ENCODE data around the gene GLRA2.

Gene GLRA2

GRCh38 chrX:14497184-14497666 lies 32.1 kb upstream of the GLRA2 start:
- no peak for DNase-seq (ENCODE audit: low spot score)
- Histone ChIP-seq H2BK120ac (ENCODE audit: low read depth, low read length) (no peak overlapping the region), H3K27me3 (ENCODE audit: control insufficient read depth in 3 of 3, insufficient read depth in 3 of 3, low read depth in 1 of 3, low read length in 3 of 3) (no peaks in the 10 kb centered on the region), H3K36me3 (replicated peaks in 1 of 2; ENCODE audit: control insufficient read depth in 2 of 2, insufficient read depth in 2 of 2, low read length in 2 of 2) (no peaks in the 10 kb centered on the region), H2BK12ac (ENCODE audit: low read length) (no peak overlapping the region), H2AFZ (ENCODE audit: low read length) (no peak overlapping the region), H3K79me1 (ENCODE audit: low read depth, low read length) (no peaks in the 10 kb centered on the region), H3K4me3 (ENCODE audit: low read length in 2 of 2) (no peak overlapping the region), H2BK15ac (ENCODE audit: low read length) (no peak overlapping the region), H3K9me3 (replicated peaks in 1 of 2; ENCODE audit: control insufficient read depth in 2 of 2, insufficient read depth in 1 of 2, low read depth in 1 of 2, low read length in 2 of 2) (no peaks in the 10 kb centered on the region), H3K23ac (ENCODE audit: low read depth, low read length, poor library complexity) (no peak overlapping the region), H3K4me2 (ENCODE audit: insufficient read depth, low read length, poor library complexity, severe bottlenecking) (no peak overlapping the region), H3K4me1 (ENCODE audit: control insufficient read depth in 2 of 2, insufficient read depth in 1 of 2, low read depth in 1 of 2, low read length in 2 of 2) (no peaks in the 10 kb centered on the region), H3K9ac (ENCODE audit: low read depth, low read length, poor library complexity) (no peak overlapping the region), H4K8ac (ENCODE audit: low read depth, low read length) (no peak overlapping the region), H3K18ac (ENCODE audit: low read length) (no peak overlapping the region), H4K91ac (ENCODE audit: low read depth, low read length, poor library complexity) (no peak overlapping the region), H2AK5ac (ENCODE audit: low read depth, low read length) (no peak overlapping the region), H3K4ac (ENCODE audit: low read length) (no peak overlapping the region), H3K14ac (ENCODE audit: low read length) (no peak overlapping the region), H2BK5ac (ENCODE audit: low read length) (no peak overlapping the region), H3K27ac (replicated peaks; ENCODE audit: low read length) (no peak overlapping the region)
- no CpG with 5 or more reads among the region's 4 CpGs for WGBS, 2 donors (ENCODE audit: extremely low coverage in 2 of 2, insufficient read length in 2 of 2, insufficient replicate concordance in 1 of 2)

GRCh38 chrX:14501327-14501726 lies 28.0 kb upstream of the GLRA2 start:
- Histone ChIP-seq H3K14ac (ENCODE audit: low read length) (no peak overlapping the region), H3K27me3 (ENCODE audit: control insufficient read depth in 3 of 3, insufficient read depth in 3 of 3, low read depth in 1 of 3, low read length in 3 of 3) (no peaks in the 10 kb centered on the region), H3K79me1 (ENCODE audit: low read depth, low read length) (no peaks in the 10 kb centered on the region), H4K8ac (ENCODE audit: low read depth, low read length) (no peak overlapping the region), H3K23ac (ENCODE audit: low read depth, low read length, poor library complexity) (no peak overlapping the region), H2BK120ac (ENCODE audit: low read depth, low read length) (no peak overlapping the region), H3K9ac (ENCODE audit: low read depth, low read length, poor library complexity) (no peak overlapping the region), H3K27ac (replicated peaks; ENCODE audit: low read length) (no peak overlapping the region), H2AK5ac (ENCODE audit: low read depth, low read length) (no peak overlapping the region), H2AFZ (ENCODE audit: low read length) (no peak overlapping the region), H3K18ac (ENCODE audit: low read length) (no peak overlapping the region), H3K4ac (ENCODE audit: low read length) (no peak overlapping the region), H3K4me3 (ENCODE audit: low read length in 2 of 2) (no peak overlapping the region), H2BK5ac (ENCODE audit: low read length) (no peak overlapping the region), H3K4me1 (ENCODE audit: control insufficient read depth in 2 of 2, insufficient read depth in 1 of 2, low read depth in 1 of 2, low read length in 2 of 2) (no peaks in the 10 kb centered on the region), H2BK15ac (ENCODE audit: low read length) (no peak overlapping the region), H4K91ac (ENCODE audit: low read depth, low read length, poor library complexity) (no peak overlapping the region), H3K9me3 (replicated peaks in 1 of 2; ENCODE audit: control insufficient read depth in 2 of 2, insufficient read depth in 1 of 2, low read depth in 1 of 2, low read length in 2 of 2) (no peaks in the 10 kb centered on the region), H2BK12ac (ENCODE audit: low read length) (no peak overlapping the region), H3K4me2 (ENCODE audit: insufficient read depth, low read length, poor library complexity, severe bottlenecking) (no peak overlapping the region), H3K36me3 (replicated peaks in 1 of 2; ENCODE audit: control insufficient read depth in 2 of 2, insufficient read depth in 2 of 2, low read length in 2 of 2) (no peaks in the 10 kb centered on the region)
- no CpG with 5 or more reads among the region's 5 CpGs for WGBS, 2 donors (ENCODE audit: extremely low coverage in 2 of 2, insufficient read length in 2 of 2, insufficient replicate concordance in 1 of 2)
- DNase-seq (ENCODE audit: low spot score), result no peak

DNA sequence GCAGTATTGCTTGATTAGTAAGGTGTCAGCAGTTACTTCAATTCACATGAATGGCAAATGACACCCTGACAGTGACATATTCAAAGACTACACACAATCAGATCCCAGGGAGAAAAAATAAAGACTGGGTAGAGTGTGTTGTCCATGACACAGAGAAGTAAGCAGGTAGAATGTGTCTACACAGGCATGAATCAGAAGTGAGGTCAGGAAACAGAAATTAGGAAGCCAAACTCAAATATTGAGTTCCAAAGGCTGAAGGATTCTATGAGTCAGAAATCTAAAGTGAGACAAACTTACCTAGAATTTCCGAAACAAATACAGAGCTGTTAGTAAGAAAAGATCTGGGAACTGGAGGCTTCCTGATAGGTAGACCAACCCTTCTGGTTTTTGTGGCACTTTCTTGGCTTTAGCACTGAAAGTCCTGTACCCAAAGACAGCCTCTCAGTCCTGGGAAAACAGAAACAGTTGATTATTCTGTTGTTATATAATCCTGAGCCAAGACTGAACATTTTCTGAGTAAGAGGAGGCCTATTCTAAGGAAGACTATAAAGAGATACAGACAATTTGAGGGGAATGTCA lies 24.3 kb upstream of the GLRA2 start:
- no peak overlapping the region for H2AFZ ChIP-seq (ENCODE audit: low read length)
- H3K27ac ChIP-seq (replicated peaks; ENCODE audit: low read length), result no peak overlapping the region
- H2BK15ac ChIP-seq (ENCODE audit: low read length), result no peak overlapping the region
- H3K4me2 ChIP-seq (ENCODE audit: insufficient read depth, low read length, poor library complexity, severe bottlenecking), result no peak overlapping the region
- no peak for DNase-seq (ENCODE audit: low spot score)
- H2BK12ac ChIP-seq (ENCODE audit: low read length), result no peak overlapping the region
- no peaks in the 10 kb centered on the region for H3K4me1 ChIP-seq (ENCODE audit: control insufficient read depth in 2 of 2, insufficient read depth in 1 of 2, low read depth in 1 of 2, low read length in 2 of 2)
- H4K91ac ChIP-seq (ENCODE audit: low read depth, low read length, poor library complexity), result no peak overlapping the region
- H4K8ac ChIP-seq (ENCODE audit: low read depth, low read length), result no peak overlapping the region
- H2AK5ac ChIP-seq (ENCODE audit: low read depth, low read length), result no peak overlapping the region
- no peak overlapping the region for H3K4ac ChIP-seq (ENCODE audit: low read length)
- H2BK5ac ChIP-seq (ENCODE audit: low read length), result no peak overlapping the region
- H2BK120ac ChIP-seq (ENCODE audit: low read depth, low read length), result no peak overlapping the region
- no peaks in the 10 kb centered on the region for H3K36me3 ChIP-seq (replicated peaks in 1 of 2; ENCODE audit: control insufficient read depth in 2 of 2, insufficient read depth in 2 of 2, low read length in 2 of 2)
- H3K14ac ChIP-seq (ENCODE audit: low read length), result no peak overlapping the region
- H3K4me3 ChIP-seq (ENCODE audit: low read length in 2 of 2), result no peak overlapping the region
- no CpG with 5 or more reads among the region's 1 CpG for WGBS, 2 donors (ENCODE audit: extremely low coverage in 2 of 2, insufficient read length in 2 of 2, insufficient replicate concordance in 1 of 2)
- no peak overlapping the region for H3K9ac ChIP-seq (ENCODE audit: low read depth, low read length, poor library complexity)
- no peak overlapping the region for H3K18ac ChIP-seq (ENCODE audit: low read length)
- no peaks in the 10 kb centered on the region for H3K79me1 ChIP-seq (ENCODE audit: low read depth, low read length)
- H3K23ac ChIP-seq (ENCODE audit: low read depth, low read length, poor library complexity), result no peak overlapping the region
- H3K9me3 ChIP-seq (replicated peaks in 1 of 2; ENCODE audit: control insufficient read depth in 2 of 2, insufficient read depth in 1 of 2, low read depth in 1 of 2, low read length in 2 of 2), result no peaks in the 10 kb centered on the region
- no peaks in the 10 kb centered on the region for H3K27me3 ChIP-seq (ENCODE audit: control insufficient read depth in 3 of 3, insufficient read depth in 3 of 3, low read depth in 1 of 3, low read length in 3 of 3)

DNA sequence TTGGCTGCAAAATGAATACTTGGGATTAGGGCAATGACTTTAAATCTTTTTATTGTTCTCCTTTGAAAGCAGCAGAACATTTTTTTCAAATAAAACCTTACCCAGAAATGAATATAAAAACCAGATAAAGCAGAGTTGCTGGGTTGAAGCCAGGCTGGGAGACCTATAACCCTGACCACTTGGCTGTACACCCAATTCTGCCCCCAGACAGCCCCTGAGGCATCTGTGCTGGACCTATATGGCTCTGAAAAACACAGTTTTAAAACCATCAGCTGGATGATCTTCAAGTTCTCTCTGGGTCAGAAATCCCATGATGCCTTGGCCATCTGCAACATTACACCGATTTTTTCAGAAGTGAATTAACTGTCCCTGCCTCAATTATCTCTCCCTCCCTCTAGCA lies 23.7 kb upstream of the GLRA2 start:
- Histone ChIP-seq H3K4me1 (ENCODE audit: control insufficient read depth in 2 of 2, insufficient read depth in 1 of 2, low read depth in 1 of 2, low read length in 2 of 2) (no peaks in the 10 kb centered on the region), H3K27ac (replicated peaks; ENCODE audit: low read length) (no peak overlapping the region)

More for the DNA sequence above, 23.7 kb upstream of the GLRA2 start:
- Histone ChIP-seq H3K27me3 (ENCODE audit: control insufficient read depth in 3 of 3, insufficient read depth in 3 of 3, low read depth in 1 of 3, low read length in 3 of 3) (no peaks in the 10 kb centered on the region), H3K23ac (ENCODE audit: low read depth, low read length, poor library complexity) (no peak overlapping the region), H2BK15ac (ENCODE audit: low read length) (no peak overlapping the region), H2BK120ac (ENCODE audit: low read depth, low read length) (no peak overlapping the region), H3K4ac (ENCODE audit: low read length) (no peak overlapping the region), H3K9me3 (replicated peaks in 1 of 2; ENCODE audit: control insufficient read depth in 2 of 2, insufficient read depth in 1 of 2, low read depth in 1 of 2, low read length in 2 of 2) (no peaks in the 10 kb centered on the region), H3K79me1 (ENCODE audit: low read depth, low read length) (no peaks in the 10 kb centered on the region), H3K9ac (ENCODE audit: low read depth, low read length, poor library complexity) (no peak overlapping the region), H3K4me3 (ENCODE audit: low read length in 2 of 2) (no peak overlapping the region), H4K91ac (ENCODE audit: low read depth, low read length, poor library complexity) (no peak overlapping the region), H3K14ac (ENCODE audit: low read length) (no peak overlapping the region), H2BK5ac (ENCODE audit: low read length) (no peak overlapping the region), H3K18ac (ENCODE audit: low read length) (no peak overlapping the region), H2AFZ (ENCODE audit: low read length) (no peak overlapping the region), H2AK5ac (ENCODE audit: low read depth, low read length) (no peak overlapping the region), H2BK12ac (ENCODE audit: low read length) (no peak overlapping the region), H3K4me2 (ENCODE audit: insufficient read depth, low read length, poor library complexity, severe bottlenecking) (no peak overlapping the region), H4K8ac (ENCODE audit: low read depth, low read length) (no peak overlapping the region), H3K36me3 (replicated peaks in 1 of 2; ENCODE audit: control insufficient read depth in 2 of 2, insufficient read depth in 2 of 2, low read length in 2 of 2) (no peaks in the 10 kb centered on the region)
- no CpG with 5 or more reads among the region's 1 CpG for WGBS, 2 donors (ENCODE audit: extremely low coverage in 2 of 2, insufficient read length in 2 of 2, insufficient replicate concordance in 1 of 2)
- DNase-seq (ENCODE audit: low spot score), result no peak
